ENCODE data around the gene XRCC6. TPM values are rescaled to one million over a fixed set of nuclear protein-coding genes. Genes with fewer than 3 reads are reported as not detected.

The XRCC6 gene
- total and polyA plus RNA-seq, 2 of the 13 experiments (the other 11 are each of a cell fraction or from before 2014, with no cell fraction given): 124 to 625 TPM

DNA sequence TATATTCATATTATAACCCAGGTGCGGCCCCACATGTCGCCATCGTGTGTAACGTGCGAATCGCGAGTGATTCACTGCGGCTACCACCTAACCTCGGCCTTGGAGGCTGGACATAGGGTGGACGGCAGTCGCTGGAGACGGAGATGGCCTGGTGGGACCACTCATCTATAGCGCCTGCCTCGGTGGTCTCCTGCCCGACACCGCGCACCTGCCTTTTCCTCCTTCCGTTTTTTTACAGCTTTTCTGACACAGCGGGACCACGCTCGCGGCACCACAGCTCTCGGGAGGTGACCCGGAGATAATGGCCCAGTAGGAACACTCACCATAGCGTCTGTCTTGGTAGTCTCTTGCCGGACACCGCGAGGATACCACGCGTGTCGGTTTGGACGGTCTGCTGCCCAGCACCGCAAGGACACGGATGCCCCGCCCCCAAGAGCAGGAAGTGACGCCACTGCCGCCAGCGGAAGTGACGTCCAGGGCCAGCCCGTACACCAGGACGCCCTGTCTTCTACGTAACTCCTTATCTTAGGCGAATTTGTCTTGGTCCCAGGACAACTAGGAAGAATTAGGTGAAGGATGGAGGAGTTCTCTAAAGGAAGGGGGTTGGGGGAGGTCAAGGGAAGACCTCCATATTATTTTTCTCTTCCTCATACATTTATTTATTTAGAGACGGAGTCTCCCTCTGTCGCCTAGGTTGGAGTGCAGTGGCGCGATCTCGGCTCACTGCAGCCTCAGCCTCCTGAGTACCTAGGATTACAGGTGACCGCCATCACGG lies 61.1 kb downstream of the XRCC6 start (continued):
- TF ChIP-seq, protein P1, sequence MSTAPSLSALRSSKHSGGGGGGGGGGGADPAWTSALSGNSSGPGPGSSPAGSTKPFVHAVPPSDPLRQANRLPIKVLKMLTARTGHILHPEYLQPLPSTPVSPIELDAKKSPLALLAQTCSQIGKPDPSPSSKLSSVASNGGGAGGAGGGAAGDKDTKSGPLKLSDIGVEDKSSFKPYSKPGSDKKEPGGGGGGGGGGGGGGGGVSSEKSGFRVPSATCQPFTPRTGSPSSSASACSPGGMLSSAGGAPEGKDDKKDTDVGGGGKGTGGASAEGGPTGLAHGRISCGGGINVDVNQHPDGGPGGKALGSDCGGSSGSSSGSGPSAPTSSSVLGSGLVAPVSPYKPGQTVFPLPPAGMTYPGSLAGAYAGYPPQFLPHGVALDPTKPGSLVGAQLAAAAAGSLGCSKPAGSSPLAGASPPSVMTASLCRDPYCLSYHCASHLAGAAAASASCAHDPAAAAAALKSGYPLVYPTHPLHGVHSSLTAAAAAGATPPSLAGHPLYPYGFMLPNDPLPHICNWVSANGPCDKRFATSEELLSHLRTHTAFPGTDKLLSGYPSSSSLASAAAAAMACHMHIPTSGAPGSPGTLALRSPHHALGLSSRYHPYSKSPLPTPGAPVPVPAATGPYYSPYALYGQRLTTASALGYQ (CRISPR knock-in tag; IDR thresholded peaks at IDR 0.05): no peak
- TF ChIP-seq AGO1 (IDR thresholded peaks at IDR 0.05; ENCODE audit: low read depth, low read length, poor library complexity, severe bottlenecking) (no peak), HNF4G (IDR thresholded peaks at IDR 0.05; ENCODE audit: borderline replicate concordance, low read depth, low read length) (no peak), HNF4G (CRISPR knock-in tag; IDR thresholded peaks at IDR 0.05; ENCODE audit: borderline replicate concordance, low read depth) (no peak), ZFP37 (CRISPR knock-in tag; IDR thresholded peaks at IDR 0.05; ENCODE audit: borderline replicate concordance) (no peak), ZNF879 (CRISPR knock-in tag; IDR thresholded peaks at IDR 0.05) (no peak), SRSF9 (IDR thresholded peaks at IDR 0.05; ENCODE audit: borderline replicate concordance, insufficient read depth, low read depth, low read length, poor library complexity, severe bottlenecking) (no peak), GPN1 (CRISPR knock-in tag; IDR thresholded peaks at IDR 0.05; ENCODE audit: borderline replicate concordance) (no peak), ZNF619 (CRISPR knock-in tag; IDR thresholded peaks at IDR 0.05) (no peak; the same call in 1 of the 2 replicates), ZNF615 (CRISPR knock-in tag; IDR thresholded peaks at IDR 0.05; ENCODE audit: borderline replicate concordance) (no peak), ZNF337 (CRISPR knock-in tag; IDR thresholded peaks at IDR 0.05; ENCODE audit: borderline replicate concordance, low read depth) (no peak), MTA1 (CRISPR knock-in tag; IDR thresholded peaks at IDR 0.05; ENCODE audit: borderline replicate concordance) (peak; percentile 47; the same call in 1 of the 2 replicates), HMG20B (CRISPR knock-in tag; conservative IDR thresholded peaks at IDR 0.05) (no peak), ZFX (CRISPR knock-in tag; IDR thresholded peaks at IDR 0.05; ENCODE audit: low read depth) (peak; percentile 53; the same call in 1 of the 2 replicates), TEAD3 (CRISPR knock-in tag; optimal IDR thresholded peaks at IDR 0.05; ENCODE audit: borderline replicate concordance) (peak; percentile 46), GABPB1 (CRISPR knock-in tag; IDR thresholded peaks at IDR 0.05) (peak; percentile 99), ZNF329 (CRISPR knock-in tag; IDR thresholded peaks at IDR 0.05; ENCODE audit: low read depth) (0 out of 2 replicates have a peak, but pooled peaks have one; percentile 21), GFI1 (CRISPR knock-in tag; IDR thresholded peaks at IDR 0.05; ENCODE audit: borderline replicate concordance) (no peak), ADNP (CRISPR knock-in tag; IDR thresholded peaks at IDR 0.05) (no peak), ZNF101 (CRISPR knock-in tag; IDR thresholded peaks at IDR 0.05; ENCODE audit: borderline replicate concordance, low read depth) (no peak), TCF12 (IDR thresholded peaks at IDR 0.05) (no peak), TCF12 (CRISPR knock-in tag; IDR thresholded peaks at IDR 0.05) (no peak), CEBPG (CRISPR knock-in tag; IDR thresholded peaks at IDR 0.05) (0 out of 2 replicates have a peak, but pooled peaks have one; percentile 17)
- TF ChIP-seq, protein P2, sequence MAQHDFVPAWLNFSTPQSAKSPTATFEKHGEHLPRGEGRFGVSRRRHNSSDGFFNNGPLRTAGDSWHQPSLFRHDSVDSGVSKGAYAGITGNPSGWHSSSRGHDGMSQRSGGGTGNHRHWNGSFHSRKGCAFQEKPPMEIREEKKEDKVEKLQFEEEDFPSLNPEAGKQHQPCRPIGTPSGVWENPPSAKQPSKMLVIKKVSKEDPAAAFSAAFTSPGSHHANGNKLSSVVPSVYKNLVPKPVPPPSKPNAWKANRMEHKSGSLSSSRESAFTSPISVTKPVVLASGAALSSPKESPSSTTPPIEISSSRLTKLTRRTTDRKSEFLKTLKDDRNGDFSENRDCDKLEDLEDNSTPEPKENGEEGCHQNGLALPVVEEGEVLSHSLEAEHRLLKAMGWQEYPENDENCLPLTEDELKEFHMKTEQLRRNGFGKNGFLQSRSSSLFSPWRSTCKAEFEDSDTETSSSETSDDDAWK (CRISPR knock-in tag; IDR thresholded peaks at IDR 0.05): no peak
- TF ChIP-seq, protein P3, sequence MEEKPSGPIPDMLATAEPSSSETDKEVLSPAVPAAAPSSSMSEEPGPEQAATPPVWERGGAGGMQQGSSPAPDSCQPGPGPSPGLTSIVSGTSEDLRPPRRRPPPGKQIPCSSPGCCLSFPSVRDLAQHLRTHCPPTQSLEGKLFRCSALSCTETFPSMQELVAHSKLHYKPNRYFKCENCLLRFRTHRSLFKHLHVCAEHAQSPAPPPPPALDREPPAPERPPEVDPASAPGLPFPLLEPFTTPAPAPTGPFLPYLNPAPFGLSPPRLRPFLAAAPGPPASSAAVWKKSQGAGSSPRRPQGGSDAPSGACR (CRISPR knock-in tag; IDR thresholded peaks at IDR 0.05): no peak
